Chondrocyte (in vitro differentiated cells): ENCODE results near the gene GNG10. TPM values are rescaled to one million over a fixed set of nuclear protein-coding genes. Genes with fewer than 3 reads are reported as not detected.
A peak's percentile ranks its signal among the peaks of the same experiment; 100 is the strongest.

Source experiments
- DNase-seq: peaks from one replicate; pipeline ENCODE4 v3.0.0; 2021; ENCODE audit warnings: mixed read lengths, low spot score
- H3K27ac Mint-ChIP-seq: one replicate; pipeline ENCODE4 v1.8.0; 2021; ENCODE audit warnings: mild to moderate bottlenecking, moderate library complexity, mixed read lengths; ENCODE audit not compliant: unreplicated experiment
- H3K27me3 Mint-ChIP-seq: 2 replicates; pipeline ENCODE4 v1.8.0; 2021; ENCODE audit warnings: low read depth, mixed read lengths
- H3K36me3 Mint-ChIP-seq: 2 replicates; pipeline ENCODE4 v1.8.0; 2021; ENCODE audit warnings: low read depth, mixed read lengths
- H3K4me1 Mint-ChIP-seq: 2 replicates; pipeline ENCODE4 v1.8.0; 2021; ENCODE audit warnings: low read depth, mild to moderate bottlenecking, mixed read lengths
- H3K4me3 Mint-ChIP-seq: one replicate; pipeline ENCODE4 v1.8.0; 2021; ENCODE audit warnings: mild to moderate bottlenecking, moderate library complexity, mixed read lengths; ENCODE audit not compliant: unreplicated experiment
- H3K9me3 Mint-ChIP-seq: 2 replicates; pipeline ENCODE4 v1.8.0; 2021; ENCODE audit warnings: low read depth, mixed read lengths
- CTCF ChIP-seq: fragments of 200-600 bp; sonication (generic); IDR thresholded peaks from 2 replicates; pipeline ENCODE4 v1.5.0; 2021; ENCODE audit warnings: antibody characterized with exemption, mild to moderate bottlenecking, moderate library complexity
- total RNA-seq: library from RNA; stranded (reverse); gene quantifications from 3 replicates; pipeline ENCODE4 v1.2.1, GENCODE V29; 2021

The GNG10 gene
- total RNA-seq, 1 donor from 2014 or later: 35.7 TPM

GRCh38 chr9:111631214-111631971, 30.0 kb upstream of the GNG10 start, which contains the start of gene DNAJC25:
TSS of gene DNAJC25 (plus strand) at chr9:111631334. CDS start at chr9:111631408, 74 bp downstream.
- Mint-ChIP-seq H3K4me3 (peak within 1 kb of the TSS; percentile 98), H3K4me1 (peaks cover 47% of the 10 kb centered on the region), H3K9me3 (no peaks in the 10 kb centered on the region), H3K27ac (peak within 1 kb of the TSS; percentile 89), H3K36me3 (no peaks in the 10 kb centered on the region), H3K27me3 (no peaks in the 10 kb centered on the region)
- DNase-seq: peak; percentile 99
- TF ChIP-seq CTCF: peak; percentile 43

- Mint-ChIP-seq H3K4me3 (peak overlapping the region; percentile 98), H3K27me3 (no peaks in the 10 kb centered on the region), H3K27ac (peak overlapping the region; percentile 59), H3K9me3 (no peaks in the 10 kb centered on the region), H3K4me1 (peaks cover 47% of the 10 kb centered on the region), H3K36me3 (no peaks in the 10 kb centered on the region)
- DNase-seq: no peak
- TF ChIP-seq CTCF: no peak
These were observed 29.3 kb upstream of the GNG10 start for GRCh38 chr9:111632060-111632459.

- Mint-ChIP-seq H3K4me1 (peaks cover 47% of the 10 kb centered on the region), H3K4me3 (peak overlapping the region; percentile 98), H3K9me3 (no peaks in the 10 kb centered on the region), H3K36me3 (no peaks in the 10 kb centered on the region), H3K27ac (no peak overlapping the region), H3K27me3 (no peaks in the 10 kb centered on the region)
- TF ChIP-seq CTCF: no peak
- no peak for DNase-seq
These were observed 28.6 kb upstream of the GNG10 start for GRCh38 chr9:111632695-111633388.

- H3K27me3 Mint-ChIP-seq: no peaks in the 10 kb centered on the region
- no peak for TF ChIP-seq CTCF
- H3K4me1 Mint-ChIP-seq: peaks cover 47% of the 10 kb centered on the region
- no peak overlapping the region for H3K27ac Mint-ChIP-seq
- no peaks in the 10 kb centered on the region for H3K36me3 Mint-ChIP-seq
- no peaks in the 10 kb centered on the region for H3K9me3 Mint-ChIP-seq
- no peak for DNase-seq
- peak overlapping the region; percentile 98 for H3K4me3 Mint-ChIP-seq
These were observed 28.0 kb upstream of the GNG10 start for GRCh38 chr9:111633389-111633736.

GRCh38 chr9:111634860-111635259, 26.5 kb upstream of the GNG10 start:
- H3K27ac Mint-ChIP-seq: no peak overlapping the region
- no peak overlapping the region for H3K4me3 Mint-ChIP-seq

More at GRCh38 chr9:111634860-111635259, 26.5 kb upstream of the GNG10 start:
- Mint-ChIP-seq H3K4me1 (peaks cover 47% of the 10 kb centered on the region), H3K27me3 (no peaks in the 10 kb centered on the region), H3K9me3 (no peaks in the 10 kb centered on the region), H3K36me3 (no peaks in the 10 kb centered on the region)
- DNase-seq: no peak
- TF ChIP-seq CTCF: no peak
